DND-41 (cell line): ENCODE results near the gene KLHL8.

Source experiments
- ATAC-seq: fragments of 200-7000 bp; cut with Tn5 transposase; 3 replicates; pipeline ENCODE4 v1.9.1; 2021; ENCODE audit warnings: low read depth; ENCODE audit not compliant: insufficient read depth
- DNase-seq: peaks from one replicate; pipeline ENCODE4 v3.0.0-alpha.2; 2020
- H2AFZ ChIP-seq: 2 replicates; pipeline ENCODE4 v1.6.0; 2012; ENCODE audit warnings: low read depth, low read length
- H3K27ac ChIP-seq: 2 replicates; pipeline ENCODE4 v1.5.1; 2012; ENCODE audit warnings: low read length, inconsistent platforms
- H3K27me3 ChIP-seq: fragments of 200-600 bp; sonication (generic); 2 replicates; pipeline ENCODE4 v1.6.0; 2012; ENCODE audit warnings: low read length, mild to moderate bottlenecking, inconsistent platforms; ENCODE audit not compliant: insufficient read depth, poor library complexity
- H3K36me3 ChIP-seq: 2 replicates; pipeline ENCODE4 v1.5.1; 2012; ENCODE audit warnings: low read length, inconsistent platforms; ENCODE audit not compliant: insufficient read depth
- H3K4me1 ChIP-seq: 2 replicates; pipeline ENCODE4 v1.5.1; 2012; ENCODE audit warnings: mild to moderate bottlenecking, low read length; ENCODE audit not compliant: insufficient read depth
- H3K4me2 ChIP-seq: 2 replicates; pipeline ENCODE4 v1.6.0; 2012; ENCODE audit warnings: mild to moderate bottlenecking, moderate library complexity, low read length, inconsistent platforms; ENCODE audit not compliant: insufficient read depth
- H3K4me3 ChIP-seq, 2 experiments: fragments of 200-600 bp in 1 of 2; shearing (Covaris generic) in 1 of 2; 2 replicates each; pipeline ENCODE4 v1.5.1; 2012 to 2016; ENCODE audit warnings: inconsistent platforms in 2 of 2, low read length in 2 of 2, mild to moderate bottlenecking in 2 of 2, low read depth in 1 of 2, moderate library complexity in 1 of 2
- H3K79me2 ChIP-seq: 2 replicates; pipeline ENCODE4 v1.6.0; 2012; ENCODE audit warnings: low read length, inconsistent platforms; ENCODE audit not compliant: insufficient read depth
- H3K9ac ChIP-seq: 2 replicates; pipeline ENCODE4 v1.6.0; 2012; ENCODE audit warnings: low read depth, mild to moderate bottlenecking, inconsistent platforms, low read length, moderate library complexity
- H3K9me3 ChIP-seq: 2 replicates; pipeline ENCODE4 v1.5.1; 2012; ENCODE audit warnings: low read length, moderate library complexity, mild to moderate bottlenecking, inconsistent platforms; ENCODE audit not compliant: insufficient read depth, severe bottlenecking
- H4K20me1 ChIP-seq: 2 replicates; pipeline ENCODE4 v1.6.0; 2012; ENCODE audit warnings: low read length; ENCODE audit not compliant: insufficient read depth
- CTCF ChIP-seq: IDR thresholded peaks from 2 replicates; pipeline ENCODE4 v1.5.1; 2012; ENCODE audit warnings: borderline replicate concordance, low read length, moderate library complexity, mild to moderate bottlenecking; ENCODE audit not compliant: poor library complexity, severe bottlenecking; ENCODE audit errors: extremely low read depth
- EZH2 ChIP-seq: IDR thresholded peaks from 3 replicates; pipeline ENCODE4 v1.6.1; 2012; ENCODE audit warnings: borderline replicate concordance, low read depth, mild to moderate bottlenecking, moderate library complexity, low read length, inconsistent platforms; ENCODE audit not compliant: severe bottlenecking

KLHL8 gene

DNA sequence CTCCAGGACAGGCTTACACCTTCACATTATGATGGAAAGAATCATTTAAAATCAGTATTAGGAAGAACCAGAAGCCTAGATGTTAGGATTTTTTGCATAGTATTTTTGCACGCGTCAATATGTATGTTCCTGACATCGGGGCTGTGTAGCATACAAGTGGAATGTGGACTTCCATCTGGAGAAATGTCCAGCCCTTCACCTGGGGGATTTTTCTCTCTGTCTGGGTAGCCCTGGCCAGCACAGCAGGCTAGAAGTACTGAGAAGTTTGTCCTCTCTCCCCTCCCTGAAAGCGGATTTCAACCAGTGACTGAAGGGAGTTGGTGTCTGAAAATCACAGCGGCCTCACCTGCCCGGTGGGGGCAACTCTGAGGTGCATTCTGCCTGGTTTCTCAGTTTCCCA lies 10.4 kb upstream of the KLHL8 start:
- H4K20me1 ChIP-seq = no peaks in the 10 kb centered on the region
- H3K9ac ChIP-seq = no peak overlapping the region
- H3K4me1 ChIP-seq = peaks cover 7% of the 10 kb centered on the region
- no peak overlapping the region for H3K27ac ChIP-seq
- H3K9me3 ChIP-seq = no peaks in the 10 kb centered on the region
- no peak for DNase-seq
- H2AFZ ChIP-seq = no peak overlapping the region
- H3K4me3 ChIP-seq = no peak overlapping the region
- peaks cover 9% of the 10 kb centered on the region for H3K27me3 ChIP-seq
- H3K4me2 ChIP-seq = no peak overlapping the region
- no peak for TF ChIP-seq CTCF
- TF ChIP-seq EZH2 = no peak
- no peak for ATAC-seq
- H3K79me2 ChIP-seq = no peaks in the 10 kb centered on the region
- H3K36me3 ChIP-seq = no peaks in the 10 kb centered on the region

- DNase-seq (no peak), ATAC-seq (no peak)
- no peaks in the 10 kb centered on the region for H3K9me3 ChIP-seq
- no peak overlapping the region for H3K9ac ChIP-seq
- no peaks in the 10 kb centered on the region for H4K20me1 ChIP-seq
- H3K79me2 ChIP-seq = no peaks in the 10 kb centered on the region
- no peak for TF ChIP-seq CTCF
- no peak for TF ChIP-seq EZH2
- H3K4me3 ChIP-seq = no peak overlapping the region
- no peak overlapping the region for H2AFZ ChIP-seq
- no peaks in the 10 kb centered on the region for H3K4me1 ChIP-seq
- H3K36me3 ChIP-seq = no peaks in the 10 kb centered on the region
- H3K4me2 ChIP-seq = no peak overlapping the region
- no peak overlapping the region for H3K27ac ChIP-seq
- peaks cover 9% of the 10 kb centered on the region for H3K27me3 ChIP-seq
These were observed 9.6 kb upstream of the KLHL8 start for GRCh38 chr4:87229979-87230378.

DNA sequence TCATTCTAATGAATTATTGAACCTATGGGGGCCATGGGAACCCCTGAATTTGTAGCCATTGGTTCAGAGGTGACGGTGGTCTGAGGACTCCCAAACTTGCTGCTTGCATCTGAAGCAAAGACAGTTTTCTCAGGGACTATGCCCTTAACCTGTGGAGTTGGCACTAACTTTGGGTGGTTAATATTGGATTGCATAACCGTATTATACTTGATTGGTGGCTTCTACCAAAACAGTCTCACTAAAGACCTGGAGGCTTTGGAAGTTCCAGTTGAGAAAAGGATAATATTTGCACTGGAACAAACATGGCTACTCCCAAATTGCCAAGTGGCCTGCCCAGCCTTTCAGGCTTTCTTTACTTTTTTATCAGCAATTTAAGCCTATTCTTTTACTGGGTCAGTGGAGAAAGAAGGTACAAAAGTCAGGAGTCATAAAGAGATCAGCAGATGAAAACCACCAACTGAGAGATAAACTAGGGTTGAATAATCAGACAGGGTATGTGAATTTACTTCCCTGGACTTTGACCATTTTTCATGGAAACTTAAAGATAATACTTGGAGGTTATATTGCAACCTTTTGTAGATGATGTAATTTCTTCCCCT lies 7.9 kb upstream of the KLHL8 start:
- H3K36me3 ChIP-seq = no peaks in the 10 kb centered on the region
- H2AFZ ChIP-seq = no peak overlapping the region
- TF ChIP-seq CTCF (no peak), EZH2 (no peak)
- H3K4me1 ChIP-seq = no peaks in the 10 kb centered on the region
- no peak overlapping the region for H3K4me2 ChIP-seq
- no peak overlapping the region for H3K27ac ChIP-seq
- no peaks in the 10 kb centered on the region for H3K9me3 ChIP-seq
- no peaks in the 10 kb centered on the region for H3K79me2 ChIP-seq
- H3K27me3 ChIP-seq = peaks cover 9% of the 10 kb centered on the region
- H4K20me1 ChIP-seq = no peaks in the 10 kb centered on the region
- no peak overlapping the region for H3K9ac ChIP-seq
- no peak for DNase-seq
- H3K4me3 ChIP-seq = no peak overlapping the region
- no peak for ATAC-seq

DNA sequence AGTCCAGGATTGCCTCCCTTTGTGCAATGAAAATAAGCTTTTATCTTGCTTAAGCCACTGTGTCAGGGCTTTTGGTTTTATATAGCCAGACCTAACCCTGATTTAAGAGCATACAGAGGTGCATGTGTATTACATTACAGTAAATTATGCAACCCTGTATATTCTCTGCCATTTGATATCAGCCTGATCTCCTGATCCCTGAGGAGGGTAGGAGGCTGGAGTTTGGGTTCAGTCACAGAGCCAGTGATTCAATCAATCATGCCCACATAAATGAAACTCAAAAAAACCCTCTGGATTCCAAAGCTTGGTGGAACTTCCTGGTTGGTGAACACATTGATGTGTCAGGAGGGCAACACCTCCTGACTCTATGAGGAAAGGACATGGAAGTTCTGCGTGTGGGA lies 7.3 kb upstream of the KLHL8 start:
- Histone ChIP-seq H3K27ac (no peak overlapping the region), H3K9ac (no peak overlapping the region), H2AFZ (no peak overlapping the region), H3K4me2 (no peak overlapping the region), H3K9me3 (no peaks in the 10 kb centered on the region), H3K4me3 (no peak overlapping the region), H3K79me2 (no peaks in the 10 kb centered on the region), H3K36me3 (no peaks in the 10 kb centered on the region), H4K20me1 (no peaks in the 10 kb centered on the region), H3K27me3 (peaks cover 9% of the 10 kb centered on the region), H3K4me1 (no peaks in the 10 kb centered on the region)
- no peak for DNase-seq
- no peak for ATAC-seq
- TF ChIP-seq EZH2 (no peak), CTCF (no peak)
